Endothelial cell of umbilical vein (primary cell): Measurements from ENCODE around the gene NCOA7. TPM values are rescaled to one million over a fixed set of nuclear protein-coding genes. Genes with fewer than 3 reads are reported as not detected.
A peak's percentile ranks its signal among the peaks of the same experiment; 100 is the strongest.

ENCODE experiments used
- BruUV-seq: library from RNA; stranded (reverse); fragments of 400-500 nt; replicated peaks from 2 replicates; lab custom pipeline; 2021; lab: Mats Ljungman, UMichigan
- CTCF ChIA-PET: fragments of 300-600, 350-600 bp; sonication (Branson Sonifier 250); formaldehyde crosslinking; loops from one replicate; lab custom pipeline; 2021; ENCODE audit warnings: antibody characterized with exemption, inconsistent platforms; lab: Charles Lee
- POLR2A ChIA-PET: fragments of 300-600, 350-600 bp; sonication (Branson Sonifier 250); formaldehyde crosslinking; loops from one replicate; lab custom pipeline; 2021; ENCODE audit warnings: antibody characterized with exemption, inconsistent platforms; lab: Charles Lee
- DNase-seq: peaks from one replicate; pipeline ENCODE4 v3.0.0-alpha.2; 2011; ENCODE audit warnings: low read depth, low spot score
- FAIRE-seq: peaks from 2 replicates; lab custom pipeline; 2011; peaks lifted over from hg19 to GRCh38; lab: Jason Lieb, UNC
- H2AFZ ChIP-seq: 2 replicates; pipeline ENCODE4 v1.6.0; 2012; ENCODE audit warnings: low read depth, low read length, control low read depth, inconsistent platforms
- H3K27ac ChIP-seq: 2 replicates; pipeline ENCODE4 v1.5.1; 2011; ENCODE audit warnings: low read depth, mild to moderate bottlenecking, control low read depth, low read length, moderate library complexity; ENCODE audit not compliant: insufficient read depth
- H3K27me3 ChIP-seq, 2 experiments: 2 replicates each; pipeline versions ENCODE4 v1.6.0 to v1.6.1; 2011; ENCODE audit warnings: low read length in 2 of 2, mixed read lengths in 1 of 2; ENCODE audit not compliant: control insufficient read depth in 2 of 2, insufficient read depth in 2 of 2
- H3K36me3 ChIP-seq, 2 experiments: 2 replicates in 1 of 2; 3 replicates in 1 of 2; pipeline ENCODE4 v1.5.1; 2011; ENCODE audit warnings: low read length in 2 of 2, mild to moderate bottlenecking in 1 of 2, moderate library complexity in 1 of 2; ENCODE audit not compliant: control insufficient read depth in 2 of 2, insufficient read depth in 2 of 2; ENCODE audit errors: extremely low read depth in 1 of 2
- H3K4me1 ChIP-seq: 3 replicates; pipeline ENCODE4 v1.5.1; 2011; ENCODE audit warnings: mild to moderate bottlenecking, low read length; ENCODE audit not compliant: control insufficient read depth, insufficient read depth; ENCODE audit errors: extremely low read depth
- H3K4me2 ChIP-seq: 2 replicates; pipeline ENCODE4 v1.6.1; 2011; ENCODE audit warnings: low read length, control low read depth, mixed read lengths; ENCODE audit not compliant: insufficient read depth
- H3K4me3 ChIP-seq, 3 experiments: fragments of 200-600 bp in 1 of 3; sonication (generic), shearing (Covaris generic) in 1 of 3; replicated peaks in 1 of 3; 2 replicates each; pipeline ENCODE4 v1.5.1; 2011 to 2016; ENCODE audit warnings: control low read depth in 3 of 3, low read length in 3 of 3, mild to moderate bottlenecking in 2 of 3, inconsistent platforms in 1 of 3, low read depth in 1 of 3, moderate library complexity in 1 of 3; ENCODE audit not compliant: insufficient read depth in 1 of 3
- H3K79me2 ChIP-seq: 2 replicates; pipeline ENCODE4 v1.6.0; 2012; ENCODE audit warnings: low read length, inconsistent platforms; ENCODE audit not compliant: control insufficient read depth, insufficient read depth
- H3K9ac ChIP-seq: replicated peaks from 2 replicates; pipeline ENCODE3; 2011; ENCODE audit warnings: low read length, control low read depth; ENCODE audit not compliant: insufficient read depth; ENCODE audit errors: extremely low read depth
- H3K9me1 ChIP-seq: replicated peaks from 3 replicates; pipeline ENCODE4 v1.6.0; 2011; ENCODE audit warnings: mild to moderate bottlenecking, low read length; ENCODE audit not compliant: control insufficient read depth, insufficient read depth; ENCODE audit errors: extremely low read depth
- H3K9me3 ChIP-seq: replicated peaks from 2 replicates; pipeline ENCODE4 v1.5.1; 2012; ENCODE audit warnings: low read length, inconsistent platforms; ENCODE audit not compliant: control insufficient read depth, insufficient read depth
- H4K20me1 ChIP-seq: replicated peaks from 2 replicates; pipeline ENCODE3; 2011; ENCODE audit warnings: mild to moderate bottlenecking, low read length; ENCODE audit not compliant: control insufficient read depth, insufficient read depth; ENCODE audit errors: extremely low read depth
- CTCF ChIP-seq, 2 donors: IDR thresholded peaks; 1 replicate in 1 of 2; 2 replicates in 1 of 2; pipeline ENCODE4 v1.5.1; 2011; ENCODE audit warnings: low read length in 2 of 2, mild to moderate bottlenecking in 2 of 2, moderate library complexity in 2 of 2, control low read depth in 1 of 2, inconsistent platforms in 1 of 2, low read depth in 1 of 2; ENCODE audit not compliant: insufficient read depth in 1 of 2; ENCODE audit errors: extremely low read depth in 1 of 2
- GATA2 ChIP-seq: IDR thresholded peaks from 2 replicates; pipeline ENCODE4 v1.7.0; 2011; ENCODE audit warnings: low read depth, mild to moderate bottlenecking, moderate library complexity, mixed read lengths, low read length; ENCODE audit not compliant: insufficient read length, insufficient read depth
- MYC ChIP-seq: IDR thresholded peaks from one replicate; pipeline ENCODE4 v1.6.1; 2011; ENCODE audit warnings: mild to moderate bottlenecking, low read depth, low read length
- POLR2A ChIP-seq: IDR thresholded peaks from 2 replicates; pipeline ENCODE4 v1.6.1; 2012; ENCODE audit warnings: low read depth, mild to moderate bottlenecking, control low read depth, low read length
- dilution Hi-C: fragments of 300-500 bp; cut with MboI; formaldehyde crosslinking; loops from one replicate; pipeline ENCODE4 v1.15.0; 2019; ENCODE audit warnings: low sequenced_read_pairs; ENCODE audit not compliant: extremely low pct_ligation_motif_present
- intact Hi-C: fragments of 100-400 bp; cut with micrococcal nuclease; formaldehyde crosslinking; loops from one replicate; pipeline ENCODE4 v1.10.0; 2022
- polyA plus RNA-seq, 4 experiments: library from polyadenylated mRNA; depleted of rRNA in 3 of 4; stranded (reverse) in 3 of 4; unstranded in 1 of 4; fragments of >200 nt; gene quantifications; 2 replicates each; pipeline versions ENCODE4 v1.2.1 to v1.2.3, GENCODE V29; 2011 to 2012; ENCODE audit warnings: missing spikeins in 1 of 4
- total RNA-seq: library from RNA; stranded (reverse); gene quantifications from 2 replicates; pipeline ENCODE4 v1.2.3, GENCODE V29; 2021

Gene NCOA7
- total and polyA plus RNA-seq, 2 donors (not counting 3 experiments of a cell fraction or from before 2014, with no cell fraction given), result 27.7 to 71.2 TPM

- dilution Hi-C loops, result no loop called here
- peaks cover 27% of the 10 kb centered on the region for H3K79me2 ChIP-seq
- H3K27me3 ChIP-seq, result no peaks in the 10 kb centered on the region
- FAIRE-seq (no peak), DNase-seq (peak; percentile 72)
- H3K9me3 ChIP-seq, result no peaks in the 10 kb centered on the region
- CTCF ChIA-PET, result interaction anchor here (0.8 to 11.1 kb wide), 34 partner anchors 9 to 479 kb away, joined by 3 to 138 read pairs (median 8); partner anchors contain the start of genes HINT3 and TRMT11
- H3K36me3 ChIP-seq, result no peaks in the 10 kb centered on the region
- H2AFZ ChIP-seq, result peak overlapping the region; percentile 70
- intact Hi-C loops, result loop anchor here (1.0 to 10.0 kb wide), 8 partner anchors 8 to 385 kb away; partner anchors contain the start of gene HINT3
- POLR2A ChIA-PET, result interaction anchor here (0.6 to 2.6 kb wide), 9 partner anchors 8 to 828 kb away, joined by 3 to 10 read pairs (median 3); partner anchors contain the start of genes RNF217 and TRMT11
- H4K20me1 ChIP-seq, result no peaks in the 10 kb centered on the region
- peak overlapping the region in 2 of 3 experiments; percentile 87 to 96 for H3K4me3 ChIP-seq
- peak overlapping the region; percentile 84 for H3K9ac ChIP-seq
- H3K9me1 ChIP-seq, result no peaks in the 10 kb centered on the region
- peak overlapping the region; percentile 98 for H3K4me2 ChIP-seq
- H3K4me1 ChIP-seq, result peaks cover 37% of the 10 kb centered on the region
- peak overlapping the region; percentile 81 for H3K27ac ChIP-seq
- no peak for TF ChIP-seq MYC
- TF ChIP-seq GATA2, result peak; percentile 3
- no peak for TF ChIP-seq CTCF (IDR thresholded peaks at IDR 0.05; ENCODE audit: extremely low read depth in 1 of 2, insufficient read depth in 1 of 2, low read depth in 1 of 2, low read length in 2 of 2)
- TF ChIP-seq POLR2A, result no peak
- BruUV-seq, result TSS peak; percentile 17
Measured at GRCh38 chr6:125789576-125790357, 993 bp upstream of the NCOA7 start.
